GM23338 (cell line): ENCODE measurements around the gene RIN3. TPM values are rescaled to one million over a fixed set of nuclear protein-coding genes. Genes with fewer than 3 reads are reported as not detected.

Experiments
- ATAC-seq: fragments of 200-7000 bp; cut with Tn5 transposase; 3 replicates; pipeline ENCODE4 v1.9.1; 2020
- DNase-seq: peaks from one replicate; pipeline ENCODE4 v3.0.0-alpha.2; 2015; ENCODE audit warnings: low spot score
- H2AFZ ChIP-seq: fragments of 200-600 bp; sonication (generic); 2 replicates; pipeline ENCODE4 v1.8.0; 2016; ENCODE audit warnings: antibody characterized with exemption, mild to moderate bottlenecking, moderate library complexity
- H3F3A ChIP-seq: fragments of 200-600 bp; sonication (generic); replicated peaks from 2 replicates; pipeline ENCODE4 v1.8.0; 2017; ENCODE audit warnings: antibody characterized with exemption, mixed run types, low read depth
- H3K27ac ChIP-seq: fragments of 200-600 bp; sonication (generic); 2 replicates; pipeline ENCODE4 v1.6.1; 2016; ENCODE audit warnings: low read depth
- H3K27me3 ChIP-seq: fragments of 200-600 bp; sonication (generic); 2 replicates; pipeline ENCODE4 v1.8.0; 2016; ENCODE audit warnings: mild to moderate bottlenecking, mixed run types, moderate library complexity; ENCODE audit not compliant: insufficient read depth
- H3K36me3 ChIP-seq: fragments of 200-600 bp; sonication (generic); 2 replicates; pipeline ENCODE4 v1.8.0; 2016; ENCODE audit warnings: mild to moderate bottlenecking; ENCODE audit not compliant: insufficient read depth
- H3K4me1 ChIP-seq: fragments of 200-600 bp; sonication (generic); 2 replicates; pipeline ENCODE4 v1.8.0; 2016; ENCODE audit warnings: mild to moderate bottlenecking, moderate library complexity; ENCODE audit not compliant: insufficient read depth
- H3K4me2 ChIP-seq: fragments of 200-600 bp; sonication (generic); 2 replicates; pipeline ENCODE4 v1.7.1; 2017; ENCODE audit warnings: mixed run types
- H3K4me3 ChIP-seq: fragments of 200-600 bp; sonication (generic); 2 replicates; pipeline ENCODE4 v1.6.1; 2016; ENCODE audit warnings: mixed run types
- H3K79me2 ChIP-seq: fragments of 200-600 bp; sonication (generic); replicated peaks from 2 replicates; pipeline ENCODE4 v1.8.0; 2017; ENCODE audit warnings: mild to moderate bottlenecking; ENCODE audit not compliant: insufficient read depth
- H3K9me2 ChIP-seq: fragments of 200-600 bp; sonication (generic); 2 replicates; pipeline ENCODE4 v1.8.0; 2017; ENCODE audit not compliant: insufficient read depth
- H4K20me1 ChIP-seq: fragments of 200-600 bp; sonication (generic); replicated peaks from 2 replicates; pipeline ENCODE4 v1.8.0; 2017; ENCODE audit warnings: mild to moderate bottlenecking; ENCODE audit not compliant: insufficient read depth
- H3K27ac Mint-ChIP-seq: 2 replicates; pipeline ENCODE4 v1.8.0; 2020; ENCODE audit warnings: inconsistent platforms, mild to moderate bottlenecking, moderate library complexity, mixed read lengths
- H3K27me3 Mint-ChIP-seq: 3 replicates; pipeline ENCODE4 v1.8.0; 2022; ENCODE audit warnings: low read depth, mild to moderate bottlenecking, moderate library complexity, mixed read lengths, inconsistent platforms; ENCODE audit not compliant: insufficient read depth, poor library complexity
- H3K36me3 Mint-ChIP-seq: 3 replicates; pipeline ENCODE4 v1.8.0; 2021; ENCODE audit warnings: low read depth, mild to moderate bottlenecking, inconsistent platforms, moderate library complexity, mixed read lengths
- H3K4me1 Mint-ChIP-seq: 3 replicates; pipeline ENCODE4 v1.8.0; 2020; ENCODE audit warnings: mild to moderate bottlenecking, inconsistent platforms, mixed read lengths
- H3K4me3 Mint-ChIP-seq: 3 replicates; pipeline ENCODE4 v1.8.0; 2021; ENCODE audit warnings: moderate library complexity, mild to moderate bottlenecking, inconsistent platforms, mixed read lengths
- H3K9me3 Mint-ChIP-seq: 3 replicates; pipeline ENCODE4 v1.8.0; 2020; ENCODE audit warnings: moderate library complexity, mild to moderate bottlenecking, inconsistent platforms, mixed read lengths
- EZH2 ChIP-seq: fragments of 200-600 bp; sonication (generic); IDR thresholded peaks from one replicate; pipeline ENCODE4 v1.8.0; 2017; ENCODE audit warnings: antibody characterized with exemption, mild to moderate bottlenecking, low read depth; ENCODE audit not compliant: unreplicated experiment
- JUNB ChIP-seq: IDR thresholded peaks from one replicate; pipeline ENCODE4 v1.6.1; 2016; ENCODE audit warnings: antibody characterized with exemption; ENCODE audit not compliant: unreplicated experiment
- POLR2AphosphoS5 ChIP-seq: IDR thresholded peaks from 2 replicates; pipeline ENCODE4 v1.6.1; 2016; ENCODE audit warnings: antibody characterized with exemption, low read depth
- ZNF114 ChIP-seq: fragments of 250-450 bp; sonication (Bioruptor Pico); IDR thresholded peaks from 2 replicates; pipeline ENCODE4 v1.5.0; 2020; ENCODE audit warnings: mild to moderate bottlenecking, moderate library complexity
- ZNF462 ChIP-seq: fragments of 250-450 bp; sonication (Bioruptor Pico); IDR thresholded peaks from 2 replicates; pipeline ENCODE4 v1.5.0; 2020; ENCODE audit warnings: mild to moderate bottlenecking, moderate library complexity
- polyA plus RNA-seq: library from polyadenylated mRNA; unstranded; fragments of >200 nt; fragmentation: Nextera tagmentation; extraction: Ambion mirVana; gene quantifications from 2 replicates; pipeline ENCODE4 v1.2.1, GENCODE V29; 2016
- total RNA-seq: library from RNA; depleted of rRNA; stranded (reverse); fragments of >200 nt; shearing (Covaris generic); gene quantifications from 2 replicates; pipeline ENCODE4 v1.2.3, GENCODE V29; 2014

The RIN3 gene
- total and polyA plus RNA-seq, 2 experiments from 2014 or later = 0.97 to 1.5 TPM

GRCh38 chr14:92628636-92629035, 115.1 kb downstream of the RIN3 start:
- no peaks in the 10 kb centered on the region for H3K9me2 ChIP-seq

More at GRCh38 chr14:92628636-92629035, 115.1 kb downstream of the RIN3 start:
- TF ChIP-seq JUNB (no peak), POLR2AphosphoS5 (no peak), EZH2 (no peak), ZNF462 (CRISPR knock-in tag) (no peak), ZNF114 (CRISPR knock-in tag) (no peak)
- H3K4me3 ChIP-seq = no peak overlapping the region
- no peaks in the 10 kb centered on the region for H3K36me3 ChIP-seq
- H3K4me1 Mint-ChIP-seq = peaks cover 8% of the 10 kb centered on the region
- no peak overlapping the region for H3K4me3 Mint-ChIP-seq
- H3K36me3 Mint-ChIP-seq = peaks cover 19% of the 10 kb centered on the region
- 0 out of 2 replicates have a peak overlapping the region, but pooled peaks have one; percentile 43 for H2AFZ ChIP-seq
- no peak overlapping the region for H3K4me2 ChIP-seq
- H3K79me2 ChIP-seq = no peaks in the 10 kb centered on the region
- DNase-seq = no peak
- peaks cover 41% of the 10 kb centered on the region for H3K9me3 Mint-ChIP-seq
- H3K27me3 ChIP-seq = no peaks in the 10 kb centered on the region
- ATAC-seq = peak; percentile 23; the same call in 1 of the 3 replicates
- H3K27ac ChIP-seq = no peak overlapping the region
- H3K4me1 ChIP-seq = no peaks in the 10 kb centered on the region; the same call in 1 of the 2 replicates
- no peaks in the 10 kb centered on the region for H4K20me1 ChIP-seq
- no peaks in the 10 kb centered on the region for H3F3A ChIP-seq
- H3K27me3 Mint-ChIP-seq = peaks cover 7% of the 10 kb centered on the region
- no peak overlapping the region; the same call in 1 of the 2 replicates for H3K27ac Mint-ChIP-seq
